HFFc6 (cell line): ENCODE data around the gene USH2A. TPM values are rescaled to one million over a fixed set of nuclear protein-coding genes. Genes with fewer than 3 reads are reported as not detected.

Source experiments
- DNase-seq: peaks from one replicate; pipeline ENCODE4 v3.0.0-alpha.2; 2018
- H3K27ac Mint-ChIP-seq: 2 replicates; pipeline ENCODE4 v1.8.0; 2020; ENCODE audit warnings: mild to moderate bottlenecking, mixed read lengths
- H3K27me3 Mint-ChIP-seq: 2 replicates; pipeline ENCODE4 v1.8.0; 2021; ENCODE audit warnings: mild to moderate bottlenecking, moderate library complexity, mixed read lengths; ENCODE audit not compliant: insufficient read depth
- H3K36me3 Mint-ChIP-seq: 2 replicates; pipeline ENCODE4 v1.8.0; 2021; ENCODE audit warnings: low read depth, mixed read lengths
- H3K4me1 Mint-ChIP-seq: 2 replicates; pipeline ENCODE4 v1.8.0; 2020; ENCODE audit warnings: low read depth, mixed read lengths
- H3K4me3 Mint-ChIP-seq: 2 replicates; pipeline ENCODE4 v1.8.0; 2020; ENCODE audit warnings: mild to moderate bottlenecking, moderate library complexity, mixed read lengths
- H3K9me3 Mint-ChIP-seq: 2 replicates; pipeline ENCODE4 v1.8.0; 2020; ENCODE audit warnings: mild to moderate bottlenecking, mixed read lengths
- total RNA-seq, 6 experiments: library from RNA; stranded (reverse); fragmentation: NEBNext Ultra II Directional; extraction: Animal tissue kit (Norgen Biotek cat#: 25700); gene quantifications; 2 replicates in 1 of 6; 3 replicates in 5 of 6; pipeline ENCODE4 v1.2.3, GENCODE V29; 2021
- TF ChIP-seq, protein P1 (sequence below): fragments of 200-600 bp; sonication (generic); IDR thresholded peaks from 2 replicates; pipeline ENCODE4 v1.5.0; 2021; ENCODE audit warnings: antibody characterized with exemption, mild to moderate bottlenecking

USH2A gene
- total RNA-seq, 6 experiments from 2014 or later = 0.02 to 0.07 (median 0.04) TPM

DNA sequence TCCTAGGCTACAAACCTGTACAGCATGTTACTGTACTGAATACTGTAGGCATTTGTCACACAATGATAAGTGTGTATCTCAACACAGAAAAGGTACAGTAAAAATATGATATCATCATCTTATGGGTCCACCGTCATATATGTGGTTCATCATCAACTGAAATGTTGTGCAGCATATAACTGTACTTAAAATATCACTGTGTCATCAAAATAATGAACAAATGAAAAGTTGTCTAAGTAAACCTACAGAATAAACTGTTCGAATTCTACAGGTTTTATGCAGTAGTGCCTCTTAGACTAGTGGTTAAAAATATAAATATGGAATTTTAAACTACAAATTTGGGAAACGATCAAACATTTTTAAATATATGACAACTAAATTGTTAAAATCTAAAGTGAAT, 527.4 kb downstream of the USH2A start:
- H3K4me3 Mint-ChIP-seq = no peak overlapping the region
- no peaks in the 10 kb centered on the region for H3K9me3 Mint-ChIP-seq
- no peak overlapping the region for H3K27ac Mint-ChIP-seq
- no peaks in the 10 kb centered on the region; the same call in 1 of the 2 replicates for H3K27me3 Mint-ChIP-seq
- DNase-seq = no peak
- peaks cover 26% of the 10 kb centered on the region for H3K4me1 Mint-ChIP-seq
- TF ChIP-seq, protein P1, sequence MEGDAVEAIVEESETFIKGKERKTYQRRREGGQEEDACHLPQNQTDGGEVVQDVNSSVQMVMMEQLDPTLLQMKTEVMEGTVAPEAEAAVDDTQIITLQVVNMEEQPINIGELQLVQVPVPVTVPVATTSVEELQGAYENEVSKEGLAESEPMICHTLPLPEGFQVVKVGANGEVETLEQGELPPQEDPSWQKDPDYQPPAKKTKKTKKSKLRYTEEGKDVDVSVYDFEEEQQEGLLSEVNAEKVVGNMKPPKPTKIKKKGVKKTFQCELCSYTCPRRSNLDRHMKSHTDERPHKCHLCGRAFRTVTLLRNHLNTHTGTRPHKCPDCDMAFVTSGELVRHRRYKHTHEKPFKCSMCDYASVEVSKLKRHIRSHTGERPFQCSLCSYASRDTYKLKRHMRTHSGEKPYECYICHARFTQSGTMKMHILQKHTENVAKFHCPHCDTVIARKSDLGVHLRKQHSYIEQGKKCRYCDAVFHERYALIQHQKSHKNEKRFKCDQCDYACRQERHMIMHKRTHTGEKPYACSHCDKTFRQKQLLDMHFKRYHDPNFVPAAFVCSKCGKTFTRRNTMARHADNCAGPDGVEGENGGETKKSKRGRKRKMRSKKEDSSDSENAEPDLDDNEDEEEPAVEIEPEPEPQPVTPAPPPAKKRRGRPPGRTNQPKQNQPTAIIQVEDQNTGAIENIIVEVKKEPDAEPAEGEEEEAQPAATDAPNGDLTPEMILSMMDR = no peak
- H3K36me3 Mint-ChIP-seq = no peaks in the 10 kb centered on the region

DNA sequence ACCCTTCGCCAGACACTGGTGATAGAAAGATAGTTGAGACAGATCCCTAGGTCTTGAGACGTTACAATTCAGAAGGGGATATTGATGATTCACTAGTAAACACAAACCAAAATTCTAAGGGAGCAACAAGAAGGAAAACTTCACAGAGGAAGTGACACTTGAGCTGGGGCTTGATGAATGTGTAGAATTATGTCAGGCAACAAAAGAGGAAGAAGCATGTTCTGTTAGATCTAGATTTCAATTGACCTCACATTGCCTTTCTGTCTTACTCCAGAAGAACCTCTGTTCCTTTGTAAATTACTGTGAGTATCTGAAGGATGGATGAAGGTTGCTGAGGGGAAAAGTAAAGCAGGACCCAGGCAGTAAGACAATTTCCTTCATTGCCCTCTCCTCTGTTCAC, 528.0 kb downstream of the USH2A start:
- TF ChIP-seq, protein P1 = no peak
- Mint-ChIP-seq H3K27me3 (no peaks in the 10 kb centered on the region; the same call in 1 of the 2 replicates), H3K36me3 (no peaks in the 10 kb centered on the region), H3K9me3 (no peaks in the 10 kb centered on the region), H3K4me3 (no peak overlapping the region), H3K4me1 (peaks cover 32% of the 10 kb centered on the region), H3K27ac (no peak overlapping the region)
- DNase-seq = no peak

DNA sequence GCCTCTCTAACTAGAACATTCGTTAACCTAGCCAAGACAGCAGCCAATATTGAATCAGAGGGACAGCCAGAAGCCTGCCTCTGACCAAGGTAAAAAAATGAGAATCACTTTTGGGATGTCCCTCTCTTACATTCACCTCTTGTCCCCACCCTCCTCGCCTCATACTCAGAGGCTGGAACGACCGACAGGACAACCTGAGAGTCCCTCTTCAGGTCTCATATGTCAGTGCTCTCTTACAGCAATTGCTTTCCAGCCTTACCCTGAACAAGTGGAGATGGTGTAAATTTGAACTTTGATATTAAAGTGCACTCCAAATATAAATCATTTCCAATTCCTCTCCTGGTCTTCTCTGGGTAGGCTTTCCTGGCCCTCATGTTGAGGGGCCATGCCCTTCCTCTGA, 528.6 kb downstream of the USH2A start:
- no peaks in the 10 kb centered on the region for H3K27me3 Mint-ChIP-seq

DNA sequence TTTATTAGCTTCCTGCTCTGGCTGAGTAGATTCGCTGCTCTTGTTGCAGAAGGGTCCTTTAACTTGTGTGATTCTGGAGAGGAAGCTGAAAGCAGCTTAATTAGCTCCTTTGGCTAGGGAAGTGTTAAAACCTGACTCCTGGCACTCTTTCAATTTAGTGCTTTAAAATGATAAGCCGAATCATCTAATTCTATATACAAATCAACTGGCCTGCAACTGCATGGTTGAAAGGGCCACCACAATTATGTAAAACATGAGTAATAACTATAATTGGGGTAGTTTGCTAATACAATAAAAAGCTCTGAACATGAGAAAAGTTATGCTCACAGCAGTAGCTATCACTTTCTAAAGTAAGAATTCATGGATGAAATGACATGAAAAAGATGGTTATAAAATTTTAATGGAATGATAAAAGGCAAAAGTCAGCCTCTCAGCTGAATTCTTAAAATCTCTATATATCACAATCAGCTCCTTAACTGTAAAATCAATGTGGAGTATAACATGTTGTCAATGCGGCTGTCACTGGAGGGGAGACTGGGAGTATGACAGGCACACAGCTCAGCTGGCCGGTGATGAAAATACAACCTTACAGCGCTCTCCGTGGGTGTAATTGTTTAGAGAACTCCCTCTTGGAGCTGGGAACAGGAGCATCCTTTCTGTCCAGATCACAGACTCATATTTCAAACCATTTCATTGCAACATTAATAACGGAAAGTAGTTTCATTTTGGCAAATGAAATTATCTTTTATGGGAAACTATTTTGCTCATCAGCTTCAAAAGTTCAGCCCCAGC, 531.8 kb downstream of the USH2A start:
- H3K9me3 Mint-ChIP-seq = no peaks in the 10 kb centered on the region
- peak; percentile 22 for DNase-seq
- peak overlapping the region; percentile 9; the same call in 1 of the 2 replicates for H3K27ac Mint-ChIP-seq

More for the DNA sequence above, 528.6 kb downstream of the USH2A start:
- Mint-ChIP-seq H3K27ac (no peak overlapping the region), H3K9me3 (no peaks in the 10 kb centered on the region), H3K4me3 (no peak overlapping the region; the same call in 1 of the 2 replicates), H3K4me1 (peaks cover 39% of the 10 kb centered on the region), H3K36me3 (no peaks in the 10 kb centered on the region)
- no peak for DNase-seq
- TF ChIP-seq, protein P1 = no peak

DNA sequence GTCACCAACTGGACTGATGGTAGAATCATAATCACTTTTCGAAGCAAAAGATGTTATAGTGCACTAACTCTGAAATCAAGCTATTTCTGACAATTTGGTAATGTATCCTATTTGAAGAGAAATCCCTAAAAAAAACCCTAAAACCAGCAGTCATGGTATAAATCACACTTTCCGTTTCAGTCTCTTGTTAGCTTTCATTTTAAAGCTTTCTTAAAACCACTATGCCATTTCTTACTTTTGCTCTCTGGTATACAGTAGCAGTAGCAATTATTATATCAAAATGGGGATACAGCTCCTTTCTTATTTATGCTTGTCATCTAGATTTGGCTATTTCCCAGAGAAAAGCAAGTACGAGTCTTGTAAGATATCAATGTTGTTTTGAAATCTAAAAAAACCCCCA, 532.8 kb downstream of the USH2A start:
- Mint-ChIP-seq H3K4me1 (peaks cover 53% of the 10 kb centered on the region), H3K36me3 (no peaks in the 10 kb centered on the region), H3K27me3 (no peaks in the 10 kb centered on the region), H3K4me3 (peak overlapping the region; percentile 73), H3K27ac (peak overlapping the region; percentile 25; the same call in 1 of the 2 replicates), H3K9me3 (no peaks in the 10 kb centered on the region)
- TF ChIP-seq, protein P1 = no peak
- DNase-seq = no peak

More for the DNA sequence above, 531.8 kb downstream of the USH2A start:
- Mint-ChIP-seq H3K4me1 (peaks cover 53% of the 10 kb centered on the region), H3K4me3 (peak overlapping the region; percentile 73), H3K36me3 (no peaks in the 10 kb centered on the region), H3K27me3 (no peaks in the 10 kb centered on the region)
- TF ChIP-seq, protein P1 = no peak
